WERI-Rb-1 (cell line): ENCODE data around the gene ZFYVE21.

ENCODE experiments used
- DNase-seq: peaks from one replicate; pipeline ENCODE4 v3.0.0-alpha.2; 2020
- H3K27ac ChIP-seq: fragments of 250-450 bp; sonication (Bioruptor Pico); 2 replicates; pipeline ENCODE4 v1.5.1; 2020; ENCODE audit warnings: mild to moderate bottlenecking, moderate library complexity
- H3K27me3 ChIP-seq: fragments of 250-450 bp; sonication (Bioruptor Pico); 2 replicates; pipeline ENCODE4 v1.5.1; 2021; ENCODE audit warnings: mild to moderate bottlenecking, low read depth, moderate library complexity; ENCODE audit not compliant: insufficient read depth, severe bottlenecking
- H3K36me3 ChIP-seq: fragments of 250-450 bp; sonication (Bioruptor Pico); 2 replicates; pipeline ENCODE4 v1.5.1; 2020; ENCODE audit warnings: mild to moderate bottlenecking, moderate library complexity
- H3K4me3 ChIP-seq: 2 replicates; pipeline ENCODE4 v1.5.1; 2011; ENCODE audit warnings: low read depth, mild to moderate bottlenecking, control low read depth, low read length
- H3K9me3 ChIP-seq: fragments of 250-450 bp; sonication (Bioruptor Pico); 2 replicates; pipeline ENCODE4 v1.5.1; 2021; ENCODE audit warnings: mild to moderate bottlenecking, moderate library complexity; ENCODE audit not compliant: severe bottlenecking
- TF ChIP-seq, protein P1 (sequence below): IDR thresholded peaks from 2 replicates; pipeline ENCODE4 v1.5.1; 2011; ENCODE audit warnings: low read depth, mild to moderate bottlenecking, control low read depth, inconsistent platforms, low read length

The ZFYVE21 gene

GRCh38 chr14:103709814-103710213 lies 5.8 kb upstream of the ZFYVE21 start:
- Histone ChIP-seq H3K27me3 (no peaks in the 10 kb centered on the region), H3K4me3 (no peak overlapping the region), H3K36me3 (peaks cover 83% of the 10 kb centered on the region), H3K9me3 (no peaks in the 10 kb centered on the region), H3K27ac (no peak overlapping the region)
- TF ChIP-seq, protein P1, sequence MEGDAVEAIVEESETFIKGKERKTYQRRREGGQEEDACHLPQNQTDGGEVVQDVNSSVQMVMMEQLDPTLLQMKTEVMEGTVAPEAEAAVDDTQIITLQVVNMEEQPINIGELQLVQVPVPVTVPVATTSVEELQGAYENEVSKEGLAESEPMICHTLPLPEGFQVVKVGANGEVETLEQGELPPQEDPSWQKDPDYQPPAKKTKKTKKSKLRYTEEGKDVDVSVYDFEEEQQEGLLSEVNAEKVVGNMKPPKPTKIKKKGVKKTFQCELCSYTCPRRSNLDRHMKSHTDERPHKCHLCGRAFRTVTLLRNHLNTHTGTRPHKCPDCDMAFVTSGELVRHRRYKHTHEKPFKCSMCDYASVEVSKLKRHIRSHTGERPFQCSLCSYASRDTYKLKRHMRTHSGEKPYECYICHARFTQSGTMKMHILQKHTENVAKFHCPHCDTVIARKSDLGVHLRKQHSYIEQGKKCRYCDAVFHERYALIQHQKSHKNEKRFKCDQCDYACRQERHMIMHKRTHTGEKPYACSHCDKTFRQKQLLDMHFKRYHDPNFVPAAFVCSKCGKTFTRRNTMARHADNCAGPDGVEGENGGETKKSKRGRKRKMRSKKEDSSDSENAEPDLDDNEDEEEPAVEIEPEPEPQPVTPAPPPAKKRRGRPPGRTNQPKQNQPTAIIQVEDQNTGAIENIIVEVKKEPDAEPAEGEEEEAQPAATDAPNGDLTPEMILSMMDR: no peak
- DNase-seq: no peak

DNA sequence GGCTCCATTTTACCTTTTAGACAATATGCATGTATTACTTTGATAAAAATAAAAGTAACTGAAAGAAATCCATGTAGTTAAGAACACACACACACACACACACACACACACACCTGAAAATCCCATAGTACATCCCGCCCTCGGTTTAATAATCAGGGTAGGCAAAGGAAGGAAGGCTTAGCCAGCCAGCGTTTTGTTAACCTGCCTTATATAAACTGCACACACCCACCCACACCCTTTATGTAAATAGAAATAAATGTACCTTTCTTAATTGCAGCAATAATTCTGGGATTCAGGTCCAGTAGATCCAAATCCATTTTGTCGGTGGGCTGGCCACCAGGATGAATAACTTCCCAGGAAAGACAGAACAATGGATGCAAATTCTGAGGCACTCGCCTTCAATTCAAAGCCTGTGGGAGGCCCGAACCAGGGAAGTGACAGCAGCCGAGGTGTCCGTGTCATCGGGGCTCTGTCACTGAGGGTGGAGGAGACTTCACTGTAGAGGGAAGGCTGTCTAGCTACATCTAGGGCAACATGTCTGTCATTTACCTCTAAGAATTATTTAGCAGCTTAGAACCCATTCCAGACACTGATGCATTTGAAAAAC lies 4.7 kb upstream of the ZFYVE21 start:
- H3K27me3 ChIP-seq: no peaks in the 10 kb centered on the region

DNA sequence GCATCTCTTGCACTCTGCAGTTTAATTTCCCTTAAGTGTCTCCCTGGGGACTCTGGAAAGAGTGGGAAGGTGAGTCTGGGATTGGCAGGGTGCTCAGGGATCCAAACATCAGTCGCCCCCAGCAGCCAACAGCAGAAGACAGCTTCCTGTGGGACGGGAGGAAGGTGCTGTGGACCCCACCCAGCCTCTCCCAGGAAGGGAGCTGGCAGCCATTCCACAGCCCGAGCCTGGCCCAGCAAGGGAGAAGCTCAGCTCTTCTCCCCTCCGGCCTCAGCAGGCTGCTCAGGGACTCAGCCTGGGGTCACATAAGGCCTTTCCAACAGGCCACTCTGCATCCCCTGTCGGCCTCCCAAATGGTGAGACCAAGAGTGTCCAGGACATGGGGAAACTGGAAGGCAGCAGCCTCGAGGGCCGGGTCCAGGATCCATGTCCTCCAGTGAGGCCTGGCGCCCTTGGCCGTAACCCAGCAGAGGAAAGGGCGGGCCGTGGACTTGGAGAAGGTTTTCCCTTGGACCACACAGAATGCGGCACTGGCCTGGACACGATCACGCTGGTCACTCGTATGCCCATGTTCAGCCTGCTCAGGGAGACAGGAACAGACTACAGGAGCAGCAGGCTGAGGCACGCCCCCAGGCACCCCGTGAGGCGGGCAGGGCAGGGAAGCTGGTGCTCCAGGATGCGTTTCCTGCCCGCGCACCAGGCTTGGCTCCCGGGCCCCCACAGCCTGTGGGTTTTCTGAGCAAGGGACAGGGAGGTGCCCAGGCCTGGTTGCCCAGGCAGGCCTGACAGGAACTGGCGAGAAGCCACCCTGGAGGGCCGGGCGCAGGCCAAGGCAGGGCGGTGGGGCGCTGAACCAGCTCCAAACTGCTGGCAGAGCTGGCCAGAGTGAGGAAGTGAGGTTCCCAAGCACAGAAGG lies 3.8 kb upstream of the ZFYVE21 start:
- Histone ChIP-seq H3K36me3 (peaks cover 65% of the 10 kb centered on the region), H3K27ac (no peak overlapping the region), H3K4me3 (no peak overlapping the region), H3K27me3 (no peaks in the 10 kb centered on the region), H3K9me3 (no peaks in the 10 kb centered on the region)
- no peak for DNase-seq
- TF ChIP-seq, protein P1: no peak

More for the DNA sequence above, 4.7 kb upstream of the ZFYVE21 start:
- DNase-seq: no peak
- no peak overlapping the region for H3K4me3 ChIP-seq
- H3K9me3 ChIP-seq: no peaks in the 10 kb centered on the region
- TF ChIP-seq, protein P1: no peak
- H3K27ac ChIP-seq: no peak overlapping the region
- peaks cover 74% of the 10 kb centered on the region for H3K36me3 ChIP-seq

GRCh38 chr14:103712633-103713247 lies 2.9 kb upstream of the ZFYVE21 start:
- TF ChIP-seq, protein P1: no peak
- Histone ChIP-seq H3K36me3 (peaks cover 62% of the 10 kb centered on the region), H3K27me3 (no peaks in the 10 kb centered on the region), H3K9me3 (no peaks in the 10 kb centered on the region), H3K27ac (no peak overlapping the region), H3K4me3 (no peak overlapping the region)
- no peak for DNase-seq

- no peak overlapping the region for H3K27ac ChIP-seq
- no peak for DNase-seq
- peaks cover 56% of the 10 kb centered on the region for H3K36me3 ChIP-seq
- H3K4me3 ChIP-seq: no peak overlapping the region
- TF ChIP-seq, protein P1: no peak
- no peaks in the 10 kb centered on the region for H3K9me3 ChIP-seq
- no peaks in the 10 kb centered on the region for H3K27me3 ChIP-seq
These were observed 2.1 kb upstream of the ZFYVE21 start for GRCh38 chr14:103713304-103714062.
